BJ (cell line): ENCODE data around the gene TNS1. TPM values are rescaled to one million over a fixed set of nuclear protein-coding genes. Genes with fewer than 3 reads are reported as not detected.

Experiments
- CTCF ChIA-PET: fragments of 350-600 bp; formaldehyde crosslinking; extraction: SDS; loops from one replicate; lab custom pipeline; 2021; ENCODE audit warnings: antibody characterized with exemption, inconsistent platforms; lab: Yijun Ruan, JAX
- POLR2A ChIA-PET: fragments of 300-600 bp; sonication (Branson Sonifier 250); formaldehyde crosslinking; extraction: SDS; loops from one replicate; lab custom pipeline; 2021; ENCODE audit warnings: antibody characterized with exemption; lab: Charles Lee
- DNase-seq: peaks from one replicate; pipeline ENCODE4 v3.0.0-alpha.2; 2011; ENCODE audit warnings: low read depth
- H3K27me3 ChIP-seq: 2 replicates; pipeline ENCODE4 v1.6.0; 2011; ENCODE audit warnings: low read length; ENCODE audit not compliant: control insufficient read depth, insufficient read depth
- H3K36me3 ChIP-seq: 2 replicates; pipeline ENCODE4 v1.5.1; 2011; ENCODE audit warnings: low read length; ENCODE audit not compliant: control insufficient read depth, insufficient read depth
- H3K4me3 ChIP-seq: 2 replicates; pipeline ENCODE4 v1.5.1; 2011; ENCODE audit warnings: low read depth, mild to moderate bottlenecking, control low read depth, low read length
- CTCF ChIP-seq: IDR thresholded peaks from 2 replicates; pipeline ENCODE4 v1.5.1; 2011; ENCODE audit warnings: low read depth, mild to moderate bottlenecking, control low read depth, inconsistent platforms, low read length, moderate library complexity; ENCODE audit not compliant: insufficient read depth
- polyA plus RNA-seq: library from polyadenylated mRNA; depleted of rRNA; stranded (reverse); fragments of >200 nt; gene quantifications from 2 replicates; pipeline ENCODE4 v1.2.3, GENCODE V29; 2011

Gene TNS1
- polyA plus RNA-seq, 1 experiment = 35.6 TPM

DNA sequence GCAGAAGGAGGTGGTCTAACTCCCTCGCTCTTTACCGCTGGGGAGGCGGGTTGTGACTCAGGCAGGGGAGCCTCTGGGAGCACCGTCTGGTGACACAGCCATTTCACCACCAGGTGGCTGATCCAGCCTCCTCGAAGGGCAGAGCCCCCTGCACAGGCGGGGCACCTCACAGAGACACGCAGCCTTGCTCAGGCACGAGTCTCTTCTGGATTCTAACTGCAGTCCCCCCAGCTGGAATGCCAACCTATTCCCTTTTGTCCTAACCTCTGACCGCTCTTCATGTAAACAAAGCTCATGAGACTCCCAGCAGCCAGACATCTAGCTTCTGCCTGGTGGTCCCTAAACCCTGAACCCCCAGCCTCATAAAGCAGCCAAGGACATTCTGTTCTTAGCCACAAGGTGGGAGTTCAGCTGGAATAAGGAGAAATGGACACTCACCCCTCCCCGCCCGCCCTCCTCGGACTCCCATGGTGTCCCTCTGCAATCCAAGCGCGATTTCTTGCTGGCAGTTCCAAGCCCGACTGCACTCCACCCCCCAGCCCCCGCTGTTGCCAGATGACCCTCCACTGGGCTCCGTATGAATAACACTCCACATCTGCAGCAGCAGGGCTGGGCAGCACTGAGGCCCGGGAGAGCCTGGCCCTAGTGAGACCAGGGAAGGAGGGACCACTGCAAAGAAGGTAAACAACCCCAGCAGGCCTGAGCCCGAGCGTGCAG lies 84.3 kb downstream of the TNS1 start:
- H3K36me3 ChIP-seq = peaks cover 21% of the 10 kb centered on the region
- no peak overlapping the region for H3K4me3 ChIP-seq
- no peak for DNase-seq
- POLR2A ChIA-PET = no interaction called here
- H3K27me3 ChIP-seq = no peaks in the 10 kb centered on the region
- CTCF ChIA-PET = interaction anchor here (0.7 to 1.6 kb wide), 3 partner anchors 14 to 76 kb away, joined by 3 to 6 read pairs (median 3); no protein-coding TSS in a partner anchor
- TF ChIP-seq CTCF = no peak; the same call in 1 of the 2 replicates

- POLR2A ChIA-PET = no interaction called here
- CTCF ChIA-PET = interaction anchor here (1.0 to 1.4 kb wide), 3 partner anchors 16 to 29 kb away, joined by 3 to 5 read pairs (median 5); no protein-coding TSS in a partner anchor
Observed at GRCh38 chr2:217916504-217917254, 86.1 kb downstream of the TNS1 start.

GRCh38 chr2:217915706-217916105 lies 87.1 kb downstream of the TNS1 start:
- ChIA-PET POLR2A (no interaction called here), CTCF (interaction anchor here (1.0 to 1.4 kb wide), 5 partner anchors 16 to 126 kb away, joined by 3 to 5 read pairs (median 3); no protein-coding TSS in a partner anchor)
- TF ChIP-seq CTCF = no peak
- Histone ChIP-seq H3K36me3 (peaks cover 21% of the 10 kb centered on the region), H3K27me3 (no peaks in the 10 kb centered on the region), H3K4me3 (no peak overlapping the region)
- no peak for DNase-seq

More at GRCh38 chr2:217916504-217917254, 86.1 kb downstream of the TNS1 start:
- H3K4me3 ChIP-seq = no peak overlapping the region
- no peak for TF ChIP-seq CTCF
- no peak for DNase-seq
- H3K36me3 ChIP-seq = peaks cover 21% of the 10 kb centered on the region
- H3K27me3 ChIP-seq = no peaks in the 10 kb centered on the region

GRCh38 chr2:217914878-217915277 lies 87.9 kb downstream of the TNS1 start:
- no peak for DNase-seq
- ChIA-PET POLR2A (no interaction called here), CTCF (interaction anchor here (1.0 to 1.8 kb wide), 5 partner anchors 15 to 125 kb away, joined by 3 to 5 read pairs (median 3); no protein-coding TSS in a partner anchor)
- no peak overlapping the region for H3K4me3 ChIP-seq
- H3K27me3 ChIP-seq = no peaks in the 10 kb centered on the region
- no peak for TF ChIP-seq CTCF
- H3K36me3 ChIP-seq = peaks cover 21% of the 10 kb centered on the region

- Histone ChIP-seq H3K27me3 (no peaks in the 10 kb centered on the region), H3K4me3 (no peak overlapping the region), H3K36me3 (peaks cover 18% of the 10 kb centered on the region)
- ChIA-PET POLR2A (no interaction called here), CTCF (interaction anchor here (0.8 to 1.8 kb wide), 2 partner anchors 15 to 24 kb away, joined by 3 to 5 read pairs; no protein-coding TSS in a partner anchor)
- DNase-seq = no peak
- no peak for TF ChIP-seq CTCF
Observed at GRCh38 chr2:217914078-217914477, 88.7 kb downstream of the TNS1 start.
